Embryonic facial prominence (tissue), 1 donor: ENCODE data around the gene NKX6-2.
"Not testable (repeated sequence)": the region's sequence is repeated elsewhere in the genome, so short reads cannot be mapped to it uniquely, and the experiment has no call there.

Experiments used
- DNase-seq: peaks from one replicate; pipeline ENCODE4 v3.0.0-alpha.2; 2016; ENCODE audit errors: extremely low spot score

The NKX6-2 gene

DNA sequence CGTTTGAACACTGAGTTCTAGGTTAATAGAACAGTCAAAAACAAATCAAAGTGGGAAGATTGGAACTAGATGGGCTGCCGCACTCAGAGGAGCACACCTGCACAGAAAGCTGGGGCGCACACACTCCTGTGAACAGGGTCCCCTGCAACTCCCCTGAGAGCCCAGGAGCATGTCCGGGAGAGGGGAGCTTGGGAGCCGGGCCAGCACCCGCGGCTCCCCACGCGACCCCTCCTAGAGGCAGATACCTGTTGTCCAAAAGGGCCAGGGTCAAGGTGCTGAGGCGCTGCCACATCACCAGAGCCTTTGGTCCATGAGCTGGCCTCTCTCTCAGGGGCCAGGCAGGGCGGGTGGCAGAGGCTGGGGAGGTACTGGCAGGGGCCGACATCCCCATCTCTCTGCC, 5.6 kb downstream of the NKX6-2 start:
- no peak for DNase-seq

GRCh38 chr10:132779549-132780294, 6.2 kb downstream of the NKX6-2 start:
- DNase-seq = no peak

DNA sequence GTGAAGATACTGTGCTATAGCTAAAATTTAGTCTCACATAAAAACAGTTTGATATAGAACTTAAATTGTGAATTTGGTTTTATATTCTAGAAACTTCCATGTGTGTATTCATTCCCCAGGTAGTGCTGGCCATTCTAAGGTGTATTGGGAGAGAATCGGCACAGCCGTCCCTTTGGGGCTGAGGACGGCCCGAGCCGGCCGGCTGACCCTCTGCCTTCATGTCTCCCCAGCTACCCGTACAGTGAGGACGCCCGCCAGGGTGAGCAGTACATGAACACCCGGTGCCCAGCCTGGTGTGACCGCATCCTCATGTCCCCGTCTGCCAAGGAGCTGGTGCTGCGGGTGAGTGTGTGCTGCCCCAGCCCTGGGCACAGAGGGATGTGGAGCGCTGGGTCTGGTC, 8.5 kb downstream of the NKX6-2 start:
- no peak for DNase-seq

- no peak for DNase-seq
These were observed 9.1 kb downstream of the NKX6-2 start for GRCh38 chr10:132776821-132777220.

DNA sequence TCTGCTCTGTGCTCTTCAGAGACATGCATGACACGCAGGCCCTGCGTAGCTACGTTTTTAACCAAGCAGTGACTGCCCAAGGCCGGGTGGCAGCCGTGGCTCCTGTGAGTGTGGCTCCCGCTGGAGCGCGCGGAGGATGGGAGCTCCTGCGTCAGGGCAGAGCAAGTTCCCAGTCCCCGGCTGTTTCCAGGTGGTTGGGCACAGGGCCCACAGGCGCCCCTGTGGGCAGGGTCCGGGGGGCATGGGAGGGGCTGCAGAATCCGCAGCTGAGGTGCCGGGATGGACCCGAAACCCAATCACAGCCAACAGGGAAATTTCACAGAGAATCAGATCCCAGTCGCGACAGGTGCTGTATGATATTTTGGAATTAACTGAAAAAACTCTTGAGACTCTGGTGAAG, 9.8 kb downstream of the NKX6-2 start:
- DNase-seq = no peak

DNA sequence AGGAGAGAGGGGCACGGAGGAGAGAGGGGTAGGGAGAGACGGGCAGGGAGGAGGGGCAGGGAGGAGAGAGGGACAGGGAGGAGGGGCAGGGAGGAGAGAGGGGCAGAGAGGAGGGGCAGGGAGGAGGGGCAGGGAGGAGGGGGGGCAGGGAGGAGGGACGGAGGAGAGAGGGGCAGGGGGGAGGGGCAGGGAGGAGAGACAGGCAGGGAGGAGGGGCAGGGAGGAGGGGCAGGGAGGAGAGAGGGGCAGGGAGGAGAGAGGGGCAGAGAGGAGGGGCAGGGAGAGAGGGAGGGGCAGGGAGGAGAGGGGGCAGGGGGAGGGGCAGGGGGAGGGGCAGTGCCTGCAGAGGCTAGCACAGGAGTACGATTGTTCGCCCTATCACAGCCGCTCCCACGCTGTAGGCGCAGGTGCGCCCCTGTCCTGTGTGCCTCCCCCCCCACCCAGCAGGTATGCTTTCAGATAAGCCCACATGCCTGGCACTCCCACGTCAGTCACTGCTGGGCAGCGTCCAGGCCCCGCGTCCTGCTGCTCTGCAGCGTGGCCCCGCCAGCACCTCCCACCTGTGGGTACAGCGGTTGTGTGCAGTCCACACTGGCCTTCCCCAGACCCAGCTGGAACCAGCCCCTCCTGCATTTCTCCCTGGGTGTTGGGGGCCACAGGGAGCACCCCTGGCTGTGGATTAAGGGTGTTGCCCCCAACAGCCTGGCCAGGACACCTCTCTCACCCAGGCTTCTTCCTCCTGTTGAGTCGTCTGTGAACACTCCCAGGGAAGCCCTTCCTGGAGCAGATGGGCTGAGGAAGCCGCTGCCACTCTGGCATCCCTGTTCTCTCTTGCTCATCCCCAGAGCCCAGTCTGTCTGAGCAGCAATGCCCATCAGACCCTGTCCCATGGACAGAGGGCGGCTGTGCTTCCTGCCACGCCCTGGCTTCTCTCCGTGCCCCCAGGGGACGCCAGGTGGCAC, 10.8 kb downstream of the NKX6-2 start:
- DNase-seq = no peak

DNA sequence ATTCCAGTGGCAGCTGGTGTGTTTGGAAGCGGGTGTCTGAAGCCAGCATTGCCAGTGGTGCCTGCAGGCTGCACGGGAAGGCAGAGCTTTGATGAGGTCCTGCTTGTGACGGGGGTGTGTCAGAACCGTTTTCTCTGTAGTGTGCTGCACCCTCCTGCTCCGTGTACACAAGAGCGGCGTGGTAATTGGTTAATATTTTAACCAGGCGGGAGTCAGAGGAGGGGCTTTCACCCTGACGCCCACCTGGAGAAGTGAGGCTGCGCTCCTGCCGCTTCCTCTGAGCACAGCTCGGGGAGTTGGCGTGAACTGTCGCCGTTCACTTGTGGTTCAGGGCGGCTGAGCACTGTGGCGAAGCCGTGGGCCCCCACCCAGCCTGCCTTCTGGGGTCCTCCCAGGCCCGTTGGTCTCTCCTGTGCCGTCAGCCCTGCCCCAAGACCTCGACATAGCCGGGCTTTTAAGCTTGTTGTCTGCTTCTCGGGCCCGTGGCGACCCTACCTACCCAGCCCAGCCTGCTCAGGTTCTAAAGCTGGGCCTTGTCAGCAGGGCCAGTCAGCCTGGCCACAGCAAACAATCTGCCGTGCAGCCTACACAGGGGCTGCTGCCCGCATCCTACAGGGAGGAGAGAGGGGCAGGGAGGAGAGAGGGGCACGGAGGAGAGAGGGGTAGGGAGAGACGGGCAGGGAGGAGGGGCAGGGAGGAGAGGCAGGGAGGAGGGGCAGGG, 11.6 kb downstream of the NKX6-2 start:
- DNase-seq = no peak

DNA sequence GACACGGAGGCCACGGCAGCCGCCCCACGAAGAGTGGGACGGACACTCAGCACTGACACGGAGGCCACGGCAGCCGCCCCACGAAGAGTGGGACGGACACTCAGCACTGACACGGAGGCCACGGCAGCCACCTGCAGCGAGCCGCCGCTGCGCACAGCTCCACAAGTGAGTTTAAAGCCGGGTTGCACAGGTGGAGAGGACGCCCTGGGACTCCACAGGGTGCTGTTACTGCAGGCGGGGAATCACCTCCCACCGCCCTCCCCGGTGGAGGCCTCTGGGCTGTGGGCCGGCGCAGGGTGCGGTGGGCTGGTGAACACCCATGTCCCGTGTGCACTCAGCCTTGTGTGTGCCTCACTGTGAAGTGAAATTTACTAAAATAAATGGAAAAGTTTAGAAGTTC, 13.1 kb downstream of the NKX6-2 start:
- not testable (repeated sequence) for DNase-seq

- DNase-seq = no peak
These were observed 15.6 kb downstream of the NKX6-2 start for GRCh38 chr10:132770061-132771021.

DNA sequence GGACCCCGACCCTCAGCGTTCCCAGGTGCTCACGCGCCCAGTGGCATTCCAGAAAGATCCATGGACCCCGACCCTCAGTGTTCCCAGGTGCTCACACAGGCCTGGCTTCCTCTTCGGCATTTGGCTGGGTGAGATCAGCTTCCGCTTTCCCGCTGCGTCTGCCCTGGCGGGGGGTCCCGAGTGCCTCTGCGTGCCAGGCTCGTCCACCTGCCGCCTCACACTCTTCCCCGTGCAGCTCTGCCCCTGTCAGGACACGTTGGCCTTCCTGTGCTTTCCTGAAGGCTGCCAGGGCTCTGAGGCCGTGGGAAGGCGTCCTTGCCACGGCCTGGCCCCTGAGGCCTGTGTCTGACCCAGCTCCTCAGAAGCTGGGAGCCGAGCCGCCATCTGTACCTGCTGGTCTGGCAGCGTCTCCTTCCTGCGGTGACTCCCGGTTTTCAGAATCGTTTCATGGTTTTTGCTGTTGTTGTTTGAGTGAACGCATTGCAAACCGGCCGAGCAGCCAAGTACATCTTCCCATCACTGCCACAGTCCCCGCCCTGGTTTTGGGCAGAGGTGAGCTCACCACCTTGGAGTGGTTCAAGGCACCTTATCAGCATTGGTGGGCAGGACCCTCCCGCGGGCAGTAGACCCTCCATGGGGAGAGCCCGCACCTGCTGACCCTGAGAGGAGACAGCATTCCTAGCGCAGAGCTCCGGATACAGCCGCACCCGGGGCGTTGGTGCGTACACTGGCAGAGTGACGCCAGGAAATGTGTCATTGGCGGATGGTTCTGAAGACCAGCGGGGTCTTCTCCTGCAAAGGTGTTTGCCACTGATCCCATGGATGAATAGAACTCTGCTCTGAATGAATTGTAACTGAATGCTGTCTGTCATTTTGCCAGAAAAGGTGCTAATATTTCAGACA, 17.4 kb downstream of the NKX6-2 start:
- no peak for DNase-seq

DNA sequence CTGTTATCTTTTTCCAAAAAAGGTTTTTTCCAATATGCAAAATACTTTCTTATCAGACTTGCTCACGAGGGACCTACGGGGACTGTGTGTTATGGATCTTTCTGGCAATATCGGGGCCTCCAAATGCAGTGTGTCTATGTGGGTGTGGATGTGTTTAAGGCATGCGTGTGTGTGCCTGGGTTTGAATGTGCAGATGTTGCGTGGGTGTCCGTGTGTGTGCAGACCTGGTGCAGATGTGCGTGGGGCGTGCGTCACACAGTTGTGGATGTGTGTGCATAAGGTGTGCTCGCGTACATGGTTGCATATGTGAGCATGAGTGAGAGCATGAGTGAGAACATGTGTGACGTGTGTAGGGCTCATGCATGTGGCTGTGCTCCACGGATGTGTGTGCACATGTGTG, 19.7 kb downstream of the NKX6-2 start:
- no peak for DNase-seq

DNA sequence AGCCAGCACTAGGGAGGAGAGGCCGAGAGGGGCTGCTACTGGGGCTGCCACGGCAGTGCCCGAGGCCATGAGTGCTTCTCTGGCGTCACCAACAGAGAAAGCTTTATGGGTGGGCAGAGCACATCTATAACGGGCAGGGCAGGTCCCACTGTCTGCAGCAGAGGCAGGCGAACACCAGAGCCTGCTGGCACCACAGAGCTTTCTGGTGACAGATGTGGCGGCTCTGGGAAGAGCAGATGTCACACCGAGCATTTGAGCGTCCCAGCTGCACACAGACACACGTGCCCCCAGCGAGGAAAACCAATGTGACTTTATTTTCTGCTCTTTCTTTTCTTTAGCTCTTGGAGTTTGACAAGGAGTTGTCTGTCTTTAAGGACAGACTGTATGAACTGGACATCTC, 20.5 kb downstream of the NKX6-2 start:
- DNase-seq = no peak

- DNase-seq = no peak
These were observed 21.8 kb downstream of the NKX6-2 start for GRCh38 chr10:132764108-132764507.

DNA sequence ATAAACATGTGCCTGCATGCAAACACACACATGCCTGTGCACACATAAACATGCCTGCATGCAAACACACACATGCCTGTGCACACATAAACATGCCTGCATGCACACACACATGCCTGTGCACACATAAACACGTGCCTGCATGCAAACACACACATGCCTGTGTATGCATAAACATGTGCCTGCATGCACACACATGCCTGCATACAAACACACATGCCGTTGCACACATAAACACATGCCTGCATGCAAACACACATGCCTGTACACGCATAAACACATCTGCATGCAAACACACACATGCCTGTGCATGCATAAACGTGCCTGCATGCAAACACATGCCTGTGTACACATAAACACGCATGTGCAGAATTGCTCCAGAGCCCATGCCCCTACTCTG, 22.4 kb downstream of the NKX6-2 start:
- DNase-seq = no peak

GRCh38 chr10:132762267-132762666, 23.7 kb downstream of the NKX6-2 start:
- DNase-seq = no peak

- no peak for DNase-seq
These were observed 24.4 kb downstream of the NKX6-2 start for GRCh38 chr10:132761395-132762060.

DNA sequence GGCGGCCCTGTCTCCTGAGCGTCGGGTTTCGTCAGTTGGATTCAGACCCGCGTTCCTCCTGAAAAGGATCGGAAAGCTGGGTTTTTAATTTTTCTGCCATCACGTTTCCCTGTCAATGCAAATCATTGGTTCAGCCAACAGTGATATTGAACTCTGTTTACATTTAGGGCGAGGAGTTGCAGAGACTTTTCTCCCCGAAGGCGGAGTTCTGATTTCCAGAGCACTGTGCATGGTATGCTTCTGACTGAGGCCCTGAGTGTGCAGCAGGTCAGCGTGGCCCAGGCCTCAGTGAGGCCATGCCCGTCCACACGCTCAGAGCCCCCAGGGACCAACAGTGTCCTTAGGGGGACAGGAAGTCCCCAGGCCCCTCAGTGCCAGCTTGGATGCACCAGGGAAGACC, 27.1 kb downstream of the NKX6-2 start:
- no peak for DNase-seq

GRCh38 chr10:132757171-132757570, 28.8 kb downstream of the NKX6-2 start:
- DNase-seq = no peak

- no peak for DNase-seq
These were observed 29.4 kb downstream of the NKX6-2 start for GRCh38 chr10:132756591-132756990.
